Right atrium auricular region (tissue), 2 donors: ENCODE data around the gene MROH2A. TPM values are rescaled to one million over a fixed set of nuclear protein-coding genes. Genes with fewer than 3 reads are reported as not detected.

ENCODE experiments used
- DNase-seq: peaks from one replicate; pipeline ENCODE4 v3.0.0-alpha.2; 2019; ENCODE audit warnings: low spot score
- H3K27ac ChIP-seq, 2 donors: fragments of 200-600 bp; sonication (generic); 1 replicate in 1 of 2; 2 replicates in 1 of 2; pipeline ENCODE4 v1.5.1; 2016 to 2019
- H3K27me3 ChIP-seq, 2 donors: fragments of 200-600 bp; sonication (generic); one replicate each; pipeline versions ENCODE4 v1.5.1 to v1.6.0; 2017 to 2019
- H3K36me3 ChIP-seq: fragments of 200-600 bp; sonication (generic); one replicate; pipeline ENCODE4 v1.5.1; 2016
- H3K4me1 ChIP-seq, 2 donors: fragments of 200-600 bp; sonication (generic); one replicate each; pipeline versions ENCODE4 v1.5.1 to v1.6.0; 2017 to 2019
- H3K4me3 ChIP-seq, 2 donors: fragments of 200-600 bp; sonication (generic); 1 replicate in 1 of 2; 2 replicates in 1 of 2; pipeline ENCODE4 v1.5.1; 2017 to 2019; ENCODE audit warnings: mild to moderate bottlenecking in 1 of 2, moderate library complexity in 1 of 2
- H3K9me3 ChIP-seq, 2 donors: fragments of 200-600 bp; sonication (generic); one replicate each; pipeline ENCODE4 v1.5.1; 2019
- total RNA-seq, 2 donors: library from RNA; depleted of rRNA; stranded (reverse); fragments of >200 nt; gene quantifications; one replicate each; pipeline ENCODE4 v1.1.0, GENCODE V29; 2016
- TF ChIP-seq, protein P1 (sequence below), 2 donors: fragments of 200-600 bp; sonication (generic); IDR thresholded peaks; one replicate each; pipeline ENCODE4 v1.5.1; 2019; ENCODE audit warnings: antibody characterized with exemption in 2 of 2

Gene MROH2A
- total RNA-seq, 2 donors from 2014 or later: not detected

DNA sequence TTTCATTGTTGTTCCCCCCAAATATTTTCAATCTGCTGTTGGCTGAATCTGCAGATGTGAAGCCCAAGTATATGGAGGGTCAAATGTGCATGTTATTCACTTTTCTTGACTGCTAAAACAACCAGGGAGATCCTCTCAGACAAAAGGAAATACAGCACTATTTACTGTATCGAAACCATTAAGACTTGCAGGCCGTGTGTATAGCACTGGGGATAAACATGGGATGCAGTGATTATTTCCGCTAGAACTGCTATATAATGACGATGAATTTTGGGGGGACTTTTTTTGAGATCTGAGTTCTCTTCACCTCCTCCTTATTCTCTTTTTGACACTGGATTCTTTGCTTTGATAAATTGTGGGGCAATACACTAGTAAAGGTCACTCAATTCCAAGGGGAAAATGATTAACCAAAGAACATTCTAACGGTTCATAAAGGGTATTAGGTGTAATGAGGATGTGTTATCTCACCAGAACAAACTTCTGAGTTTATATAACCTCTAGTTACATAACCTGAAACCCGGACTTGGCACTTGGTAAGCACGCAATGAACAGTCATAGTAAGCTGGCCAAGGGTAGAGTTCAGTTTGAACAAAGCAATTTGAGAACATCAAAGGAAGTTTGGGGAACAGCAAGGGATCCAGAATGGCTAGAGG lies 21.6 kb upstream of the MROH2A start:
- Histone ChIP-seq H3K36me3 (no peaks in the 10 kb centered on the region), H3K9me3 (no peaks in the 10 kb centered on the region), H3K4me3 (no peak overlapping the region), H3K4me1 (no peaks in the 10 kb centered on the region), H3K27me3 (no peaks in the 10 kb centered on the region), H3K27ac (no peak overlapping the region)
- DNase-seq: no peak
- TF ChIP-seq, protein P1, sequence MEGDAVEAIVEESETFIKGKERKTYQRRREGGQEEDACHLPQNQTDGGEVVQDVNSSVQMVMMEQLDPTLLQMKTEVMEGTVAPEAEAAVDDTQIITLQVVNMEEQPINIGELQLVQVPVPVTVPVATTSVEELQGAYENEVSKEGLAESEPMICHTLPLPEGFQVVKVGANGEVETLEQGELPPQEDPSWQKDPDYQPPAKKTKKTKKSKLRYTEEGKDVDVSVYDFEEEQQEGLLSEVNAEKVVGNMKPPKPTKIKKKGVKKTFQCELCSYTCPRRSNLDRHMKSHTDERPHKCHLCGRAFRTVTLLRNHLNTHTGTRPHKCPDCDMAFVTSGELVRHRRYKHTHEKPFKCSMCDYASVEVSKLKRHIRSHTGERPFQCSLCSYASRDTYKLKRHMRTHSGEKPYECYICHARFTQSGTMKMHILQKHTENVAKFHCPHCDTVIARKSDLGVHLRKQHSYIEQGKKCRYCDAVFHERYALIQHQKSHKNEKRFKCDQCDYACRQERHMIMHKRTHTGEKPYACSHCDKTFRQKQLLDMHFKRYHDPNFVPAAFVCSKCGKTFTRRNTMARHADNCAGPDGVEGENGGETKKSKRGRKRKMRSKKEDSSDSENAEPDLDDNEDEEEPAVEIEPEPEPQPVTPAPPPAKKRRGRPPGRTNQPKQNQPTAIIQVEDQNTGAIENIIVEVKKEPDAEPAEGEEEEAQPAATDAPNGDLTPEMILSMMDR (IDR thresholded peaks at IDR 0.05): no peak

DNA sequence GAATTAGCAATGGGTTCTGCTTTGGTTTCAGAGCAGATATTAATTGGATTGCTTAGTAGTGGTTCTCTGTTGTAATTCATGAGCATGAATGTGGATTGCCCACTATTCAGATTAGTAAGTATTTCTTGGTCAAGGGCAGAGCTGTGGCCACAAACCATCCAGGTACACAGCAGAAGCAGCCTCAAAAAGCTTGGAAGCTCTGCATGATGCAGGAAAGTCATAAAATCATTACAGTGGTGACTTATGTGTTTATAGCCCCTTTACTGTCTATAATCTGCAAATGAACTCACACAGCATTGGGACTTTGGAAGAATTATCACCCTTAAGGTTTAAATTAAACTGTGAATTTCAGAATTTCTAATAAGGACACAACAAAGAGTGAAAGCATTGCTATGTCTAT lies 20.0 kb upstream of the MROH2A start:
- no peaks in the 10 kb centered on the region for H3K36me3 ChIP-seq
- H3K4me3 ChIP-seq: no peak overlapping the region
- no peak for DNase-seq
- no peaks in the 10 kb centered on the region for H3K27me3 ChIP-seq
- H3K9me3 ChIP-seq: no peaks in the 10 kb centered on the region
- H3K27ac ChIP-seq: no peak overlapping the region
- no peaks in the 10 kb centered on the region for H3K4me1 ChIP-seq
- TF ChIP-seq, protein P1 (IDR thresholded peaks at IDR 0.05): no peak

DNA sequence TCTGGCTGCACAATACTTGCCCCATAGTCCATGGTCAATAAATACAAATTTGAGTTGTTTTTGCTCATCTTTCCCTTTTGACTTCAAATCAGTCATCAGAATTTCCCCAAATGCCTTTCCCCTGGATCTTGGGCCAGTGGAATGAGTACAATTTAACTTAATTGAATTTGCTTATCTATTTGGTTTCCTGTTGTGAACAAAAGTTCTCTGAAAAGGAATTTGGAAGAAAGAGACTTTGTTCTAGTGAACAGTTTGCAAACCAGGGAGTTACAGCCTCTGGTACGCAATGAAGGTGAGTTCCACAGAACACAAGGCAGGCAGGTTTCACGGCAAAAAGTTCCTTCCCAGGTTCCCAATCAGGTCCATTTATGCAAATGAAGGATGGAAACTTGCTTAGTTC lies 19.3 kb upstream of the MROH2A start:
- no peak overlapping the region for H3K4me3 ChIP-seq
- no peaks in the 10 kb centered on the region for H3K4me1 ChIP-seq
- H3K27me3 ChIP-seq: no peaks in the 10 kb centered on the region
- TF ChIP-seq, protein P1 (IDR thresholded peaks at IDR 0.05): no peak
- H3K27ac ChIP-seq: no peak overlapping the region
- DNase-seq: no peak
- no peaks in the 10 kb centered on the region for H3K9me3 ChIP-seq
- no peaks in the 10 kb centered on the region for H3K36me3 ChIP-seq

DNA sequence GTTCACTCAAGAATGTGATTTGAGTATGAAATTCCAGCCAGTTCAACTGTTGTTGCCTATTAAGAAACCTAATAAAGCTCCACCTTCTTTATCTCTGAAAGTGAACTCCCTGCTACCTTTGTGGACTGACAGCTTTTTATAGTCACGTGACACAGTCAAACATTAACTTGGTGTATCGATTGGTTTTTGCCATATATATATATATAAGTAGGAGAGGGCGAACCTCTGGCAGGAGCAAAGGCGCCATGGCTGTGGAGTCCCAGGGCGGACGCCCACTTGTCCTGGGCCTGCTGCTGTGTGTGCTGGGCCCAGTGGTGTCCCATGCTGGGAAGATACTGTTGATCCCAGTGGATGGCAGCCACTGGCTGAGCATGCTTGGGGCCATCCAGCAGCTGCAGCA lies 18.1 kb upstream of the MROH2A start, which contains the start of gene UGT1A1:
Gene UGT1A1, plus strand, starts transcription at position 228 of the 400 bp plus-strand sequence. Its CDS starts 18 bp downstream, at position 246.
- Histone ChIP-seq H3K4me1 (no peaks in the 10 kb centered on the region), H3K27me3 (no peaks in the 10 kb centered on the region), H3K9me3 (no peaks in the 10 kb centered on the region), H3K36me3 (no peaks in the 10 kb centered on the region), H3K27ac (no peak within 1 kb of the TSS), H3K4me3 (no peak within 1 kb of the TSS)
- DNase-seq: no peak
- TF ChIP-seq, protein P1 (IDR thresholded peaks at IDR 0.05): no peak

DNA sequence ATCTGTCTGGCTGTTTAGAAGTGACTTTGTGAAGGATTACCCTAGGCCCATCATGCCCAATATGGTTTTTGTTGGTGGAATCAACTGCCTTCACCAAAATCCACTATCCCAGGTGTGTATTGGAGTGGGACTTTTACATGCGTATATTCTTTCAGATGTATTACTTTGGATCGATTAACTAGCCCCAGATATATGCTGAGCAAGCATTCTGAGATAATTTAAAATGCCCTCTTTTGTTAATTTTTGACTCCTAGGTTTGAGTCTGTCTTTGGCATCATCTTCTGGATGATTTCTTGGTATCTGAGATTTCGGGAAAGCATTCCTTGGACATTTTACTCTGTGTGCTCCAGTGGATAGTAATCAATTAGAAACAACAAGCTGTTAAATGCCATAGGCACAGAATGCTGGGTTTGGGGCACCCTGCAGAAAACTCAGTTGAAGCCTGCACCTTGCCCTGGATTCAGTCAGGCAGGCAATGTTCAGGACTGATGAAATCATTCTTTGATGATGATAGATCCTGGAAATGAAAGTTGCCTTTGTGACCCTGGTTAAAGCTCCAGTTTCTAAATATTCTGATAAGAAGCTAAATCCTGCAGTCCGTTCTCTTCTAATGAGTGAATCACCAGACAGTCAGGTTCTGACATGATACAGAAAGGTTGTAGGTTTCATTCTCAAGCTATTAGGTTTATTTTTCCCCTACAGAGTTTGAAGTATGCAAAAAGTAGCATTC lies 16.9 kb upstream of the MROH2A start:
- no peak for DNase-seq
- Histone ChIP-seq H3K27me3 (no peaks in the 10 kb centered on the region), H3K9me3 (no peaks in the 10 kb centered on the region), H3K36me3 (no peaks in the 10 kb centered on the region), H3K4me1 (no peaks in the 10 kb centered on the region), H3K4me3 (no peak overlapping the region), H3K27ac (no peak overlapping the region)
- TF ChIP-seq, protein P1 (IDR thresholded peaks at IDR 0.05): no peak
